ENCODE data around the gene C1QL2.

C1QL2 gene

DNA sequence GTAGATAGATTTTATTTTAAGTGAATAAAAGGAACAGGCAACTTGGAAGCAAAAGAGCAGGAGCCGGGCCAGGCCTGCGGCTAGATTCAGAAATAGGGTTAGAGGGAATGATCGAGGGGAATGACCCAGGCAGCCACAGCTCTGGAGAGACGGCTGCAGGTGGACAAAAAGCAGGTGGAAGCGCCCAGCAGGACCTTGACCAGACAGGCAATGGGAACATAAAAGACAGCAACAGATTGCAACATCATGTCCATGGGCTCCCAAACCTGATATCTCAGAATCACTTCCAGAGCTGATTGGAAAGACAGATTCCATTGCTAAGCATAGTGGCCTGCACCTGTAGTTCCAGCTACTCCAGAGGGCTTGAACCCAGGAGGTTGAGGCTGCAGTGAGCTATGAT is 36.5 kb upstream of the C1QL2 start:
- TF ChIP-seq CTCF (IDR thresholded peaks at IDR 0.05) = no peak
- no peak for DNase-seq (ENCODE audit: low spot score)
- H3K4me3 ChIP-seq = no peak overlapping the region
- no peak overlapping the region for H3K27ac ChIP-seq

GRCh38 chr2:119192893-119193292 is 34.3 kb upstream of the C1QL2 start:
- DNase-seq (ENCODE audit: low spot score) = no peak
- Histone ChIP-seq H3K27ac (no peak overlapping the region), H3K4me3 (no peak overlapping the region)
- TF ChIP-seq CTCF (IDR thresholded peaks at IDR 0.05) = no peak

DNA sequence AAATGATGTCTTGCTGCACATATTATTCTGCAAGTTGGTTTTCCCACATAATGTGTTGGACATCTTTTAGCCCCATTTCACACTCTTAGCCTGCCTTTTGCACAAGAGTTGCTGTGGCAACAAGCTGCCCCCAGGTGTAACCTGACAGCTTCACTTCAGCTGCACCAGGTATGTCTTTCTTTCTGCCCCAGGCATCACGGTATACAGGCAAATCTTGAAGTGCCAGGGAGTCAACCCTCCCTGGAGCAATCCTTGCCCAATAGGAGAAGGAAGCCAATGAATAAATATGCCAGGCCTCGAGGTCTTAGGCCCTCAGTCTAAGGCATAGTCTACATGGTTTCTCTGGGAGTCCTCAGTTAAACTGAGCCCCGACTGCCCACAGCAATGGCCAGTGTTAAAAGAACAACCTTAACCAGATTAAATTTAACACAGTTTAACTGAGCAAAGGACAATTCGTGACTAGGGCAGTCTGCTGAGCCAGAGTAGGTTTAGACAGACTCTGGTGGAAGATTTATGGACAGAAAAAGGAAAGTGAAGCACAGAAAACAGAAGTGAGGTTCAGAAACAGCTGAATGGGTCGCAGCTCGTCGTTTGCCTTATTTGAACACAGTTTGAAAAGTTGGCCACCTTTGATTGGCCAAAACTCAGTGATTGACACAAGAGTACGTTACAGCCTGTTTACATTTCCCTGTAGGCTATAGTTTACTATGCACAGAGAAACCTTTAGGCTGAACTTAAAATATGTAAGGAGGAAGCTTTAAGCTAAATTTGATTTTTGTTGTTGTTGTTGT is 32.0 kb upstream of the C1QL2 start:
- TF ChIP-seq CTCF (IDR thresholded peaks at IDR 0.05) = no peak
- Histone ChIP-seq H3K27ac (no peak overlapping the region), H3K4me3 (no peak overlapping the region)
- DNase-seq (ENCODE audit: low spot score) = no peak

DNA sequence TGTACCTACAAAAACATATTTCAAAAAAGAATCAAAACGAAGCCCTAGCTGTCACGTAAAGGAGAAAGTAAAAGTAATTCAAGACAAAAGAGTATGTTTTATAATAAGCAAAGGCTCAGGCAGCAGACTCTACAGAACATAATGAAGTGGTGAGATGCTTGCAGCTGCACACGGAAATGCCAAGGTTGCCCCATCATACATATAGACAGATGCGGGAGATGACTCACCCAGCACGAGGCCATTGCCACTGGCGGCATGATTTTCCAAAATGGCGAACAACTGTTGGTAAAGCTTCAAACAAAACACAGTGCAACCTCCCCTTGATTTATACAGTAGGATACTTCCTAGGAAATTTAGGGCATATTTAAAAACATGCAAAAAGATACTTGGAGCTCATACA is 26.0 kb upstream of the C1QL2 start:
- H3K27ac ChIP-seq = no peak overlapping the region
- DNase-seq (ENCODE audit: low spot score) = no peak
- TF ChIP-seq CTCF (IDR thresholded peaks at IDR 0.05) = no peak
- H3K4me3 ChIP-seq = no peak overlapping the region

DNA sequence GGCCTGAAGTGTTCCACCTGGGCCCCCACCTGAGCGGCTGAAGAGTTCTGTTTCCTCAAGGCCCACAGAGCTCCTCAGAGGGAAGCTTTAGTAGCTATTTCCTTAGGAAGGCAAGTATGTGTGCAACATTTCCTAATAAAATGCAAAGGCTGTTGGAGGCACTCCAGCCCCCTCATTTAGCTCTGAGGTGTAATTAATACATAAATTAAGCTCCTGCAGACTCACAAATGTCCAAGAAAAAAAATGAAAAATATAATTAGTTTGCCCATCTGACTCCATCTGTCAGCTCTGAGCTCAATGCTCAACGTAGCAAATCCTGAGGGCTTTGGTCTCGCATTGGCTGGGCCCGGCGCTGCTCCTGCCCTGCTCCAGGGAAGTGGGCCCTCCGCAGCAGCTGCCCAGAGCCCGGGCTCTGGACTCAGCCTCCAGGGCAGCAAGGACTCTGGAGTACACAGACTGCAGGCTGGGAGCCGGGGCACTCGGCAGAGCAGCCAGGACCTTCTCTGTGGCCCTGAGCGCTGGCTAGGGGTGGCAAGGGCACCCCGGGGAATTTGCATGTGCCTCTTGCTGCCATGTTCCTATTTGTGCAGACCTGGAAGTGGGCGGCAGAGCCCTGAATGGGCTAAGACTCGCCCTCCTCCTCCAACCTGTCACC is 23.4 kb upstream of the C1QL2 start:
- no peak overlapping the region for H3K27ac ChIP-seq
- DNase-seq (ENCODE audit: low spot score) = no peak
- no peak overlapping the region for H3K4me3 ChIP-seq
- no peak for TF ChIP-seq CTCF (IDR thresholded peaks at IDR 0.05)

DNA sequence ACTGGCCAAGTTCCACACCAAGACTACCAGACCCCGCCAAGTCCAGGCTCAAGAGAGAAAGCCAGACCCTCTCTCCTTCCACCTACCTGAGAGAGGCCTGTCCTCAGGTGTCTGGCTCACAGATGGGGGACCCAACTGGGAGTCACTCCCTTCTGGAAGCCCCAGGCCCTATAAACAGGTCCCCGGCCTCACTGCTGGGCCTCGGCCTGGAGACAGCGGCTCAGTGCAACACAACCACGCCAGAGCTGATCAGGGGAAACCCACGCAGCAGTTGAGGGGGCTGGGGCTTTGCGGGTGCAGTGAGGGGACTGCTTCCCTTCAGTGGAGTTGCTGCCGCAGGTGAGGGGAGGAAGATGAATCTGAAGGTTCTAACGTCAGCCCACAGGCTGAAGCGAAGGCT is 22.8 kb upstream of the C1QL2 start:
- no peak for DNase-seq (ENCODE audit: low spot score)
- no peak overlapping the region for H3K4me3 ChIP-seq
- no peak for TF ChIP-seq CTCF (IDR thresholded peaks at IDR 0.05)
- no peak overlapping the region for H3K27ac ChIP-seq

GRCh38 chr2:119180892-119181291 is 22.3 kb upstream of the C1QL2 start:
- no peak overlapping the region for H3K27ac ChIP-seq
- DNase-seq (ENCODE audit: low spot score) = no peak
- H3K4me3 ChIP-seq = no peak overlapping the region
- no peak for TF ChIP-seq CTCF (IDR thresholded peaks at IDR 0.05)
